Right hindlimb (tissue), 1 donor: Measurements from ENCODE around the gene CNGB1.
A peak's percentile ranks its signal among the peaks of the same experiment; 100 is the strongest.
"Not testable (repeated sequence)": the region's sequence is repeated elsewhere in the genome, so short reads cannot be mapped to it uniquely, and the experiment has no call there.

ENCODE experiments used
- DNase-seq: peaks from one replicate; pipeline ENCODE4 v3.0.0-alpha.2; 2018

Gene CNGB1

DNA sequence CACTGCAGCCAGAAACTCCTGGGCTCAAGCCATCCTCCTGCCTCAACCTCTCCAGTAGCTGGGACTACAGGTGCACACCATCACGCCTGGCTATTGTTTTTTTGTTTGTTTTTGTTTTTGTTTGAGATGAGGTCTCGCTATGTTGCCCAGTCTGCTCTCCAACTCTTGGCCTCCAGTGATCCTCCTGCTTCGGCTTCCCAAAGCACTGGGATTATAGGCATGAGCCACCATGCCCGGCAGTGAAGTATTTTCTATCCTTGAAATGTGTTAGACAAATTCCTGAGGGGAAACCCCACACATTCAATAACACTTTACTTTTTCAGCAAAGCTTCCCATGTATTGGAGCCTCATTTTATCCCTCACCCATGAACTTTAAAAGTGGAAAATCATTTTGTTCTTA is 87.4 kb downstream of the CNGB1 start:
- no peak for DNase-seq

DNA sequence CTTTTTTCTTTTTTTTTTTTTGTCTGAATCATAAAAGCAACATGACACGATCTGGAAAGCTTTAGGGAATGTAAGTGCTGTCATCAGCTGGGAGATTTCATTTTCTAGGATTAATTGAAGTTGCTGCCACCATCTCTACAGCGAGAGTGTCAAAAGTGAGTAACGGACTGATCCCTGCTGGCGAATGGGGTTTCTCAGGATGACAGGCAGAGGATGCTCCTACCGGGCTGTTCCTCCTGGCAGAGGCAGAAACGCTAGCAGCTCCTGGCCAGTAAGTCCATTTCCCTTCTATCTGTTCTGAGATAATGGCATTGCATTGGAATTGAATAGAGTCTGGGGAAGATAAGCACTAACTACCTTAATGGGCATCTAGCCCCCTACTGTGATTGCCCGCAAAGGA is 88.1 kb downstream of the CNGB1 start:
- DNase-seq, result no peak

DNA sequence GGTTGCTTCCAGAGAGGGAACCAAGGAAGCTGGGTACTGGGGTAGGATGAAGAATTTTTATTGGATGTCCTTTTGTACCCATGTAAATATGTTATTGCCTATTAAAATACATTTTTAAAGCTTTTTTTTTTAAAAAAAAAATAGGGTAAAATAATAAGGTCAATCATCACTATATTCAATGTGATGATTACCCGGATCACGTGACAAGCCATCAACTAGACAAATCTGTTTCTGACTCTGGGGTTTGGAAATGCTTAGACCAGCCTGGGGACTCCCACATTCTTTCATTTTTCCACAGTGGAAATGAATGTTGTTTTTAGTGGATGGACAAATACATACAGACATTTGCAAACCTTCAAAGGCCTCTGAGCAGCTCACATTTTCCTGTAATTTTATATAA is 88.7 kb downstream of the CNGB1 start:
- DNase-seq, result no peak

- DNase-seq, result no peak
Observed at GRCh38 chr16:57878586-57878985, 92.3 kb downstream of the CNGB1 start.

GRCh38 chr16:57876210-57876609 is 94.7 kb downstream of the CNGB1 start:
- DNase-seq, result no peak

GRCh38 chr16:57875347-57875746 is 95.6 kb downstream of the CNGB1 start:
- DNase-seq, result no peak

DNA sequence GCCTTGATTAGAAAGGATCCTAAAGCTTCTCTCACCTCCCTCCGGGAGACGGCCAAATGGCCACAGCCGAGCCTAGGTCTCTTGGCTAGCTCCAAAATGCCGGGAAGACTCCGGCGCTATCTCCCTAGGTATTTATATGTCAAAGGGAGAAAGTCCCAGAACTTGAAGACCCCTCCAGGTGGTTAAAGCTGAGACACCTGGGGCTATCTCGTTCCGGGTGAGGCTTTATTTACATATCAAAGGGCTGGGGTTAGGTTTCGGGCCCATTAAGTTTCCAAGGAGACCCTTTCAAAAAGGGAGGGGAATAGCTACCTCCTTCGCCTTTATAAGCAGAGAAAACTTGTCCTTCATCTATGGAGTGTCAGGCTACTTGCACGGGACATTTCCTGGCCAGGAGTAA is 97.7 kb downstream of the CNGB1 start:
- DNase-seq, result no peak

DNA sequence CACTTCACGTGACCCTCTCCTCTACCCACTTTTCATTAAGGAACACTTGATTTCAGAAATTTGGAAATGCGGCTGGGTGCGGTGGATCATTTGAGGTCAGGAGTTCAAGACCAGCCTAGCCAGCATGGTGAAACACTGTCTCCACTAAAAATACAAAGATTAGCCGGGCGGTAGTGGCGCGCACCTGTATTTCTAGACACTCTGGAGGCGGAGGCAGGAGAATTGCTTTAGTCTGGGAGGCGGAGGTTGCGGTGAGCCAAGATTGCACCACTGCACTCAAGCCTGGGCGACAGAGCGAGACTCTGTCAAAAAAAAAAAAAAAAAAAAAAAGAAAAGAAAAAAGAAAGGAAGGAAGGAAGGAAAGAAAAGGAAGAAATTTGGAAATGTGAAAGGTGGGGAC is 98.2 kb downstream of the CNGB1 start:
- DNase-seq, result not testable (repeated sequence)

DNA sequence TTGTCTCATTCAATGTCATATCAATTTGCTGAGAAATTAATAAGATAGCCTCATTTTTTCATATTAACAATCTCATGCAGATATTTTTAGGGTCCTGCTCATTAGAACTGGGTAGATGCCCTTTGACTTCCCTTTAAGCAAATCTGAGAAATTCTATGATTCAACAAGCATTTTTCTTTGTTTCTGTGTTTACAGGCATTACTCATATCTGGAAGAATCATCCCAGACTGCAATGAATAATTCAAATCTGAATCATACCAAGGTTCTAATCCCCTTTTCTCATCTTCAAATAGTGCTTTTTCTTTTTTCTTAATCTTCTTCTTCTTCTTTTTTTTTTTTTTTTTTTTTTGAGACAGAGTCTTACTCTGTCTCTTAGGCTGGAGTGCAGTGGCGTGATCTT is 99.5 kb downstream of the CNGB1 start:
- no peak for DNase-seq

DNA sequence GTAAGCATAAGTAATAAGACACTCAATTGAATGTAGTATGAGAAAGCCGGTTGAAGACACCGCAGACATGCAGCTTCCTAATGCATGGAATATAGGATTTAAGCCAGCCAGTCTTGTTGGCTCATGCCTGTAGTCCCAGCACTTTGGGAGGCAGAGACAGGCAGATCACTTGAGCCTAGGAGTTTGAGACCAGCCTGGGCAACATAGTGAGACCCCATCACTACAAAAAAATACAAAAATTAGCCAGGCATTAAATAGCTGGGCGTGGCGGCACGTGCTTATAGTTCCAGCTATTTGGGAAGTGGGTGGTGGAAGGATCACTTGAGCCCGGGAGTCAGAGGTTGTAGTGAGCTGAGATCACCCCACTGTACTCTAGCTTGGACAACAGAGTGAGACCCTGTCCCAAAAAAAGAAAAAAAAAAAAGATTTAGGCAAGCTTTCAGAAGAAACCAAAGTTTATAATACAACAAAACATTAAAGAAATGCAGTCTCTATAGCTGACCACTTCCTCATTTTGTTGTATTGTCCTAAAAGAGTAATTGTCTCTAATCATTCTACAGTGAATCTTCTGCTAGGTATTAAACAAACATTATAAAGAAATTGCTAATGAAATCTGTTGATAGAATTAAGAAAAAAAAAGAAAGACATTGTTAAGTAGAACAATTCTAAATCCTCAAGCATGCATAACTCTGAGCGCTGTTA is 100.0 kb downstream of the CNGB1 start:
- DNase-seq, result no peak

DNA sequence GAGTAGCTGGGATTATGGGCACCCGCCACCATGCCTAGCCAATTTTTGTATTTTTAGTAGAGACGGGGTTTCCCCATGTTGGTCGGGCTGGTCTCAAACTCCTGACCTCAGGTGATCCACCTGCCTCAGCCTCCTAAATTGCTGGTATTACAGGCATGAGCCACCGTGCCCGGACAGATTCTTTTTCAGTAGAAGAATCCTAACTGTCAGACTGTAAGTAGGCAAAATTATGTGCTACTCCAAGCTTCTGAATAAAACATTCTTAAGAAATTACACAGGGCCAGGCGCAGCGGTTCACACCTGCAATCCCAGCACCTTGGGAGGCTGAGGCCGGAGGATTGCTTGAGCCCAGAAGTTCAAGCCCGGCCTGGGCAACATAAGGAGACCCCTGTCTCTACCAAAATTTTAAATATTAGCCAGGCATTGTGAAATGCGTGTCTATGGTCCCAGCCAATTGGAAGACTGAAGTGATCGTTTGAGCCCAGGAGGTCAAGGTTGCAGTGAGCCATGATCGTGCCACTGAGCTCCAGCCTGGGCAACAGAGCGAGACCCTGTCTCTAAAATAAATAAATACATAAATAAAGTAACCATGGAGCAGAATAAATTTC is 101.9 kb downstream of the CNGB1 start:
- no peak for DNase-seq

GRCh38 chr16:57867000-57867561 is 103.8 kb downstream of the CNGB1 start:
- DNase-seq, result no peak

DNA sequence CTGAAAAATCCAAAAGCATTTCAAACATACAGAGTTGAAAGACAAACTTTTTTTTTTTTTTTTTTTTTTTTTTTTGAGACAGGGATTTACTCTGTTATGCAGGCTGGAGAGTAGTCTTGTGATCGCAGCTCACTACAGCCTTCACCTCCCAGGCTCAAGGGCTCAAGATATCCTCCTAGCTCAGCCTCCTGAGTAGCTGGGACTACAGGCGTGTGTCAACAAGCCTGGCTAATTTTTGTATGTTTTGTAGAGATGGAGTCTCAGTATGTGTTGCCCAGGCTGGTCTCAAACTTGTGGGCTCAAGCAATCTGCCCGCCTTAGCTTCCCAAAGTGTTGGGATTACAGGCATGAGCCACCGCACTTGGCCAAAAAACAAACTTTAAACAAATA is 104.4 kb downstream of the CNGB1 start:
- DNase-seq, result no peak

- DNase-seq, result no peak
Observed at GRCh38 chr16:57865746-57866528, 105.0 kb downstream of the CNGB1 start.

- peak; percentile 83 for DNase-seq
Observed at GRCh38 chr16:57863434-57864160, 107.3 kb downstream of the CNGB1 start.

DNA sequence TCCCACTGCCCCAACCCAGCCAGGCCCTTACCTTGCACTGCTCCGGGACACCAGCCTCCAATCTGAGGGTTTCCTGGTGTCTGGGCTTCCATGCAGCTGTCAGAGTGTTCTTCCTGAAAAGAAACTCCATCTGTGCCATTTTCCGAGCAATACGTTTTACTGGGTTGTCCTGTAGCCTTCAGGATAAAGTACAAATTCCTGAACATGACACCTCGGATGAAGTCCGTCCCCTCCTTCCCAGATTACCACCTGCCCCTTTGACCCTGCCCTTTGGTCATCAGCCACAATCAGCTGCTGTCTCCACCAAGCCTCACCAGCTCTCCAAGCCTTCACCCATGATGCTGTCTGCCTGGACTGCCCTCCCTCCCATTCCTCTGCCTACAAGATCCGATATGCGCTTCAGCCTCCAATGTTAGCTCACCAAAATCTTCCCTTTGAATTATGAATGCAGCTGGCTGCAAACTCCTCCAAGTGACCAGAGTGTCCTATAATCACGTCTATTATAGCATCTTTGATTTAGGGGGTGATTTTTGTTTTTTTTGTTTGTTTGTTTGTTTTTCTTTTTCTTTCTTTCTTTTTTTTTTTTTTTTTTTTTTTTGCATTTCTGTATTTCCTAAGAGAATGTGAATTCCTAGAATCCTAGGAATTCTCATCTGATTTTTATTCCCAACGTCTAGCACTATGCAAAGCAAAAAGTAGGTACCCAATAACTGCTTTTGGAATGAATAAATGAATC is 108.1 kb downstream of the CNGB1 start:
- DNase-seq, result no peak

DNA sequence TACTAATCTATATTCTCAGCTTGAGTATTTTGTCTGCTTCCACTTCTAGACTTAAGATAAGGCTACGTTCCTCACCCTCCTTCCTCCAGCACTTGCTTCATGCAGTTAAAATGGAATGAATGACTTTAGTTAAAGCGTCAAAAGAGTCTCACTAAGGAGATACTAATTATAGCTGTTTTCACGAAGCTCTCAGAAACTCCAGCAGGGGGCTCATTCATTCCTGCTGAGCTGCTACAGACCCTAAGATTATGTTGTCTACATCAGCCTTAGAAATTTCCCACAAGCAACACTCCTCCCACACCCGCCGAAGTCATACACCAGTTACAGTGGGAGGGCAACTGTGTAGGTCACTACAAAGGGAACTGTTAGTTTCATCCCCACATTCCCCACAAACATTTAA is 111.6 kb downstream of the CNGB1 start:
- no peak for DNase-seq

- DNase-seq, result no peak
Observed at GRCh38 chr16:57858635-57859034, 112.3 kb downstream of the CNGB1 start.

- DNase-seq, result not testable (repeated sequence)
Observed at GRCh38 chr16:57857991-57858390, 112.9 kb downstream of the CNGB1 start.

GRCh38 chr16:57855188-57855587 is 115.7 kb downstream of the CNGB1 start:
- no peak for DNase-seq

DNA sequence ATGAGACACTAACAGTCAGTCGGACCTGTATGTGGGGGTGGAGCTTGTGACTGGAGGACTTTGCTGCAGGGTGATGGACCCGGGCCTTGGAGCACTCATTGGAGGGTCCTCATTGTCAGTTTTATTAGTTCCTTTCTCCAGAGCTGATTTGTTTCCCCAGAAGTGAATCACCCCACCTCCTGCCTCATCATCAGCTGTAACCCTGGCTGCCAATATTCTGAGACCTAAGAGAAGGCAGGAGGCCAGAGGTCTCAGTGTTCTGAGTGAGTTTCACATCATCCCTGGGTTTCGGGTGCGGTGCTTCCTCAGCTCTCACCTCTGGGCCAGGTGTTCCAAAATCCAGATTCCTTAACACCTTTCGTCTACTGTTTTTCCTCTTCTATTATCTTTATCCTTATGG is 118.7 kb downstream of the CNGB1 start:
- no peak for DNase-seq

DNA sequence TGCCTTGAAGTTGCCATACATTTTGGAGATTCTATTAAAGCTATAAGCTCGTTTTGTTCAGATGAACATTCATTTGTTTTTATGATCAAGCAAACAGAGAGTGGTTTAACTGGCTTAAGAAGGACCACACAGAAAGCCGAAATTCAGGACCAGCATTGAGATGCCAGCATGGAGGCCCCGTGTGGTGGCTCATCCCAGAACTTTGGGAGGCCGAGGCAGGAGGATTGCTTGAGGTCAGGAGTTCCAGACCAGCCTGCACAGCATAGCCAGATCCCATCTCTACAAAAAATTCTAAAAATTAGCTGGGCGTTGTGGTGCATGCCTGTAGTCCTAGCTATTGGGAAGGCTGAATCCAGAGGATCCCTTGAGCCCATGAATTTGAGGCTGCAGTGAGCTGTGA is 122.7 kb downstream of the CNGB1 start:
- DNase-seq, result no peak
